Activated CD4-positive, alpha-beta T cell treated with anti-CD3 and anti-CD28 coated beads, Interleukin-2, amount 50 U/mL, for 48 hours (primary cell): ENCODE results near the gene EHMT1.
"Not testable (repeated sequence)": the region's sequence is repeated elsewhere in the genome, so short reads cannot be mapped to it uniquely, and the experiment has no call there.

Source experiments
- DNase-seq, 2 experiments: peaks; one replicate each; pipeline ENCODE4 v3.0.0-alpha.2; 2020

EHMT1 gene

GRCh38 chr9:137696136-137696925, 77.5 kb downstream of the EHMT1 start:
- no peak for DNase-seq

DNA sequence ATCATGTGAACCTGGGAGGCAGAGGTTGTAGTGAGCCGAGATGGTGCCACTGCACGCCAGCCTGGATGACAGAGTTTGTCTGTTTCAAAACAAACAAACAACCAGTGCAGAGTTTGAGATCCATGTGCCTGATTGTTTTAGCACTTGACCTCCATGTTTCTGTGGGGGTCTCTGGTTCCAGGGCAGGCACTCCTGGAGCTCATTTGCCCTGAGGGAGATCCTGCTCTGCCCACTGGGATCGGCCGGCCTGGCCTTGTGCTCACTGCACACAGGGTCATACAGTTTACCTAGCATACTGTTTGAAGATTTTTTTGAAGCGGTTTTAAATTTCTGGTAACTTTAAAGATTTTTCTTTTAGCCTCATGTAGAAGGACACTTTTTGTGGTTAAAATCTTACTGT, 78.4 kb downstream of the EHMT1 start:
- DNase-seq, result no peak

DNA sequence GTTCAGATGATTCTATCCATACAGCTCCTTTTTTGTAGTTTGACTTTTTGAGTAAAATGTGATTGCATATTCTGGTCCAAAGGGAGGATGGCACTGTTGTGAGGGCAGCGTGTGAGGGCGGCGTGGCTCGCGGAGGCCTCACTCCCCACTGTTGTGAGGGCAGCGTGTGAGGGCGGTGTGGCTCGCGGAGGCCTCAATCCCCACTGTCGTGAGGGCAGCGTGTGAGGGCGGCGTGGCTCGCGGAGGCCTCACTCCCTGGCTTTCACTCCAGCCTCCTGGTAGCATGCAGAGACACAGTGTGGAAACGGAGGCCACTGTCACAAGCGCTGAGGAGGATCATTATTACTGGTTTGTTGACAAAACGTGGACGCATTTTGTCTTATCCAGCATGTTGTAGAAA, 79.0 kb downstream of the EHMT1 start:
- DNase-seq, result no peak

DNA sequence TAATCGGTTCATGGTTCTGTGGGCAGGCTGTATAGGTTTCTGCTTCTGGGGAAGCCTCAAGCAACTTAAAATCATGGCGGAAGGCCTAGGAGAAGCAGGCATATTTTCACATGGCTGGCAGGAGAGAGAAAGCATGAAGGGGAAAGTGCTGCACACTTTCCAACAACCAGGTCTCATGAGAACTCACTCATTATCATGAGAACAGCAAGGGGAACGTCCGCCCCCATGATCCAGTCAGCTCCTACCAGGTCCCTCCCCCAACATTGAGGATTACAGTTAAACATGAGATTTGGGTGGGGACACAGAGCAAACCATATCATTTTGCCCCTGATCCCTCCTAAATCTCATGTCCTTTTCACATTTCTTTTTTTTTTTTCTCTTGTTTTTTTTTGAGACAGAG, 82.1 kb downstream of the EHMT1 start:
- no peak for DNase-seq

DNA sequence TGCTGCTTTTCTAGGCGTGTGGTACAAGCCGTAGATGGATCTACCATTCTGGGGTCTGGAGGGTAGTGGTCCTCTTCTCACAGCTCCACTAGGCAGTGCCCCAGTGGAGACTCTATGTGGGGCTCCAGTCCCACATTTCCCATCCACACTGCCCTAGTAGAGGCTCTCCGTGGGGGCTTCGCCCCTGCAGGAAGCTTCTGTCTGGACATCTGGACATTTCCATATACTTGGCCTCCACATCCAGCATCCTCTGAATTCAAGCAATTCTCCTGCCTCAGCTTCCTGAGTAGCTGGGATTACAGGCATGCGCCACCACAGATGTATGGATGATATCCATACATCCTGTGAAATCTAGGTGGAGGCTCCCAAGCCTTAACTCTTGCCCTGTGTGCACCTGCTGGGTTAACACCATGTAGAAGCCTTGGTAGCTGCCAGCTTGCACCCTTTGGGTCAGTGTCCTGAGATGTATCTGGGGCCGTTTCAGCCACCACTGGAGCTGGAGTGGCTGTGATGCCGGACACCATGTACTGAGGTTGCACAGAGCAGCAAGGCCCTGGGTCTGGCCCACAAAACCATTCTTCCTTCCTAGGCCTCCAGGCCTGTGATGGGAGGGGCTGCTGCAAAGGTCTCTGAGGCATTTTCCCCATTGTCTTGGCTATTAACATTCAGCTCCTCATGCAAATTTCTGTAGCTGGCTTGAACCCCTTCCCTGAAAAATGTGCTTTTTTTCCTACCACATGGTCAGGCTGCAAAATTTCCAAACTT, 84.0 kb downstream of the EHMT1 start:
- DNase-seq, result no peak

DNA sequence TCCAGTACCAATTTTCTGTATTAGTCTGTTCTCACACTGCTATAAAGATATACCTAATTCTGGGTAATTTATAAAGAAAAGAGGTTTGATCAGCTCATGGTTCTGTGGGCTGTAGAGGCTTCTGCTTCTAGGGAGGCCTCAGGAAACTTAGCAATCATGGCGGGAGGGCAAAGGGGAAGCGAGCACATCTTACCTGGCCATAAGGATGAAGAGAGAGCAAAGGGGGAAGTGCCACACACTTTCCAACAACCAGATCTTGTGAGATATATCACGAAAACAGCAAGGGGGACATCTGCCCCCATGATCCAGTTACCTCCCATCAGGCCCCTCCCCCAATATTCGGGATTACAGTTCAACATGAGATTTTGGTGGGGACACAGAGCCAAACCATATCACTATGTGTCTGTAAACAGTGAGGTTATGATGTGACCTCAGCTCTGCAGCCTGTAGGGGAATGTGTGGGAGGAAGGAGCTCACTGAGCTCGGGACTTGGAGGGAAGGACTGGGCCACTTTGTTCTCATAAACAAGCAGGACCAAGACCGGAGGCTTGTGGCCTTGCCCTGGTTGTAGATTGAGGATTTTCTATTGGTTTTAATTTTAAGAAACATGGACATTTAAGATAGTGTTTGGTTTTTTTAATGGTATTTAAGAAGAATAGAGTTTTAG, 85.2 kb downstream of the EHMT1 start:
- no peak for DNase-seq

DNA sequence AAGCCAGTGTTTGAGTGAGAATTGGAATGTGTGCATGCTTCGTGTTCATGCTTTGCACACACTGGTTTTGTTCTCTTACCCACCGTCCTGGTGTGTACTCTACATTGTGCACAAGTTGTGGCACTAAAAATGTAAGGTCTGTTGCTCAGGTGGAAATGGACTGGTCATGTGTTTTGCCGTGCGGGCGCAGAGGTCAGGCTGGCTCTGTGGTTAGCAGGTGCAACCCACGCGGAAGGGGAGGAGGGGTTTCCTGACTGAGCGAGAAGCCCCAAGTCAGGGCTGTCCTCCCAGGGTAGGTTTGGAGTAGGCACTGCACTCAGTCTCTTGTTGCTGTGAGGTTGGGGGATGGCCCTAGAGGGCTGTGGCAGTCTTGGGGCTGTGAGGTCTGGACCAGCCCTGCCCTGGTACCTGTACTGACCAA, 86.6 kb downstream of the EHMT1 start:
- peak; percentile 36 to 62 for DNase-seq

GRCh38 chr9:137705906-137706305, 87.1 kb downstream of the EHMT1 start:
- no peak for DNase-seq

DNA sequence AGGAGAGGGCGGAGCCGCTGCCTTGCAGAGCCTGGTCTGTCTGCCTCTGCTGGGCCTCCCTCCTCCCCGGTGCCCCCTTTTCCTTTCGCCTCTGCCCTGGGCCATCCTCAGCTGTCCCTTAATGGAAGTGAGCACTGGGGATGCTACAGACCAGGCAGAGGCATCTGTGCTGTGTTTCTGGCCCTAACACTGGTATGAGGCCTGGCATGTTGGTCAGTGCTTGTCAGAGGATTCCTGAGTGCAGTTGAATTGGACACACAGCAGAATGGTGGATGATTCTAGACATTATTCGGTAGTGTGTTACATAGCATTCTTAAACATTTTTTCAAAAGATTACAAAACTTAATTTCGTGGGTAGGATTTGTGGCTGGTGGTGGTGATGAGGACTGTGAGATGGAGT, 88.6 kb downstream of the EHMT1 start:
- no peak for DNase-seq

- no peak for DNase-seq
Observed at GRCh38 chr9:137708590-137709284, 89.9 kb downstream of the EHMT1 start.

DNA sequence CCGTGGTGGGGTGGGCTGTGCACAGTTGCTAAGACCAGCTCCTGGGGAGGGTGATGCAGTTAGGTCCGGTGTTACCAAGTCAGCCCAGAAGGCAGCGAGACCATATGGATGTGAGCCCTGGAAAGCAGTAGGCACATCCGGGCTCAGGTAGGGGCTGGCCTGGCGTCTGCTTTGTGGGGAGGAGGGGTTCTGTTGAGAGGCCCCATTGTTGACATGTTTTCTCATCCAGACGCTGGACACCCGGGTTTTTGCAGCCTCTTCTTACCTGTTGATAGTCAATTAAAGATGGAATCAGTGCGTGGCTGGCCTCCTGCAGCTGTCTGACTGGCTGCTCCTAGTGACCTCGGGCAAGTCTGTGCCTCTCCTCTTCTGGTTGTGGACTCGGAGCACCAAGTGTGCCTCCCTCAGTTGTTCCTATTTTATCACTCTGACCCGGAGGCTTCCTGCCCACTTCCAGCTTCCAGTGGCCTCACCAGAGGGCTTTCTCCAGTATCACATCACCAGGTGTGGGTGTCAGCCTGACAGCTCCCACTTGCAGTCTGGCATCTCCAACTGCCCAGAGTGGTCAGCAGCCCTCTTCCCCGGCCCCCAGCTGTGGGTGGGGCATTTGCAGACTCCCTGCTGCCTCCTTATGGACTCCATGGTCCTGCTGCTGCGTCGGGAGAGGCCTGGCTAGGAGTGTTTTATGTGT, 90.8 kb downstream of the EHMT1 start:
- DNase-seq, result no peak

DNA sequence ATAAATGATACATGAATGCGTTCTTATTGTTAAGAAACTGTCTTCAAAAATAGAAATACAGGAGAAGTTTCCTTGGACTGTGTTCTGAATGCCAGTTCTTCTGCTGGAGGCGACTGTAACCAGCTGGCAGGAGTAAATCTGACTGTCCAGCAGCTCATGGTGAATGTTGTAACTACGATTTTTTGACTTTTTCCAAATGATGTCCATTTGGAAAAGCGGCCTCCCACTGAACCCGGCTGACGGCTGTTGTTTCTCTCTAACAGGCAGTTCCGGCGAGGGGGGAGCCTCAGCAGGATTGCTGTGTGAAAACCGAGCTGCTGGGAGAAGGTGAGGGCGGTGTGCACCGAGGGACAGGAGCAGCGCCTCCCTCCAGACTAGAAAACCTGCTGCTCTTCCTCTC, 91.9 kb downstream of the EHMT1 start:
- no peak for DNase-seq

DNA sequence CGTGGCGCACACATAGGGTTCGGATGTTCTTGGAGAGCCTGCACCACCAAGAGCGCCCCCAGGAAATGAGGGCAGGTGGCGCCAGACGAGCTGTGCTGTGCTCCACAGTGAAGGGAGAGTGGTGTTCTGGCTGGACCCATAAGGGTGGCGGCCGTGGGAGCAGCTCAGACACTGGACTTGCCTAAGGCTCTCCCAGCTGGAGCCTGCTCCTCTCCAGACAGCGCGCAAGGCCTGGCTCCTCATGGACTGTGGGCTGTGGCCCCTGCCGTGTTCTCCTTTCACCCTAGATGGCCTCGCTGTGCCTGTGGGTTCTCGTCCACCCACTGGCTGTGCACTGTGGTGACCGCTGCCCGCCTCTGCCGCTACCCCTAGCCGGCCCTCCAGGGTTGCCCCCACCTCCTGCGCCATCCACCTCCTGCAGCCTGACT, 92.9 kb downstream of the EHMT1 start:
- no peak for DNase-seq

DNA sequence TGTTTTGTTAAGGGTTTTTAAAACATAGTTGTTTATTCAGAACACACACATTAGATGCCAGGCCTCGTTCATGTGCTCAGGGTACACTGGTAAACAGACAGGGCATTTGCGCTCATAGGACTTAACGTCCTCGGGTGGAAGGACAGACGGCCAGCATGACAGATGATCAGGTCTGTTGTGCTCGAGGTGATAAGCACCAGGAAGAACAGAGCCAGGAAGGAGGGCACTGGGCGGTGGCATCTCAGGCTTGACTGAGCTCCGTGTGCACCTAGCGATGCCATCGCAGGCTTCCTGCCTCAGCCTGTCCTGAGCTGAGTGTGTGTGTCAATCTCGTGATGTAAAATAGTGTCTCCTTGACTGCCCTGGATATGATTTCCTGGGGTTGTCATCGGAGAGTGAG, 96.5 kb downstream of the EHMT1 start:
- no peak for DNase-seq

- not testable (repeated sequence) for DNase-seq
Observed at GRCh38 chr9:137715866-137716693, 97.3 kb downstream of the EHMT1 start.

DNA sequence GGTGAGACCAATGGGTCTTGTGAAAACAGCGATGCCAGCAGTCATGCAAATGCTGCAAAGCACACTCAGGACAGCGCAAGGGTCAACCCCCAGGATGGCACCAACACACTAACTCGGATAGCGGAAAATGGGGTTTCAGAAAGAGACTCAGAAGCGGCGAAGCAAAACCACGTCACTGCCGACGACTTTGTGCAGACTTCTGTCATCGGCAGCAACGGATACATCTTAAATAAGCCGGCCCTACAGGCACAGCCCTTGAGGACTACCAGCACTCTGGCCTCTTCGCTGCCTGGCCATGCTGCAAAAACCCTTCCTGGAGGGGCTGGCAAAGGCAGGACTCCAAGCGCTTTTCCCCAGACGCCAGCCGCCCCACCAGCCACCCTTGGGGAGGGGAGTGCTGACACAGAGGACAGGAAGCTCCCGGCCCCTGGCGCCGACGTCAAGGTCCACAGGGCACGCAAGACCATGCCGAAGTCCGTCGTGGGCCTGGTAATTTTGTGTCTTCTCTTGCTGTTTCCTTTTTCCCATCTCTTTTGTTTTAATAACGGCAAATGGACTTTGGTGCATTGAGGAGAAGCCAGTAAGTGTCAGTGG, 98.0 kb downstream of the EHMT1 start:
- no peak for DNase-seq

DNA sequence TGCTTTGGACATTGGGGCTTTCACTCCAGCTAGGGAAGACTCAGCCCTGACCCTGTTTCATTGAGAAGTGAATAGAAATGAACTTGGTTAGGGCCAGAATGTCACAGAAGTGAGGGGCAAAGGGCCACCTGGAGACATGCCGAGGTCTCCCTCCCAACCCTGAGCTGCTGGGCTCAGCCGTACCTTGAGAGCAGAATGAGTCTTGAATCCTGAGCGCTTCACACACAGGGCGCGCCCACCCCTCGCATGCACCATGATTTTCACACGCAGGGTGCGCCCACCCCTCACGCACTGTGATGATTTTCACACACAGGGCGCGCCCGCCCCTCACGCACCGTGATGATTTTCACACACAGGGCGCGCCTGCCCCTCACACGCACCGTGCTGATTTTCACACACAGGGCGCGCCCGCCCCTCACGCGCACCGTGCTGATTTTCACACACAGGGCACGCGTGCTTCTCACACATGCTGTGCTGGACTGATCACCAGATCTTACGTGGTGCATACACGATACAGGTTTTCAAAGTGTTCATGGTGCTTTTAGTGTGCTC, 99.0 kb downstream of the EHMT1 start:
- DNase-seq, result no peak

GRCh38 chr9:137719194-137719593, 100.4 kb downstream of the EHMT1 start:
- no peak for DNase-seq

DNA sequence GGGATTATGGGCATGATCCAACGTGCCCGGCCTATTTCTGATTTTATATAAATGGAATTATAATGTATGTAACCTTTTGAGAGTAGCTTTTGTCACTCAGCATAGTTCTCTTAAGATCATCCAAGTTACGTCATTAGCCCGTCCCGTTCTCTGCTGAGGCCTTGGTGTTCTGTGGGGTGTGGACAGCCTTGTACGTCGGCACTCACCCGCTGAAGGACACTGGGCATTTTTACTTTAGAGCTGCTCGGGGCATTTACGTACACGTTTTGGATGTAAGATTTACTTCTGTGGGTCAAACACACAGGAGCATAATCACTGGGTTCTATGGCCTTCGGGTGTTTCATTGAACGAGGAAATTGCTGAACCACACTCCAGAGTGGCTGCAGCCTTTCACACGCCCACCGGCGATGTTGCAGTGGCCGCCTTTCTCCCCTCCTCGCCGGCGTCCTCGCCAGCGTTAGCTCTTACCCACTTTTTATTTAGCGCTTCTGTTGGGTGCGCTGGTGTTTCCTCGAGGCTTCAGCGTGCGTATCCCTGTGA, 101.8 kb downstream of the EHMT1 start:
- DNase-seq, result no peak

DNA sequence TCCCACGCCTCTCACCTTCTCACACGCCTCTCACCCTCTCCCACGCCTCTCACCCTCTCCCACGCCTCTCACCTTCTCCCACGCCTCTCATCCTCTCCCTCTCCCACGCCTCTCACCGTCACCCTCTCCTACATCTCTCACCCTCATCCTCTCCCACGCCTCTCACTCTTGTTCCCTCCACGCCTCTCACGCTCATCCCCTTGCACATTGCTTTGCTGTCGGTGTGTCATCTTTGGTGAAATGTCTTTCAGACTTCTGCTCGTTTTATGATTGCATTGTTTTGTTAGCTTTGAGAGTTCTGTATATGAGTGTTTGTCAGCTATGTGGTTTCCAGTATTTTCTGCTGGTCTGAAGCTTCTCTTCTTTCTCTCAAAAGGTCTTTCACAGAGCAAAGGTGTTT, 102.7 kb downstream of the EHMT1 start:
- peak; percentile 35 to 39 for DNase-seq

- peak in 1 of 2 experiments; percentile 34 for DNase-seq
Observed at GRCh38 chr9:137721899-137722298, 103.1 kb downstream of the EHMT1 start.
